Spinal cord (tissue), 10 donors: ENCODE data around the gene OSBP2. TPM values are rescaled to one million over a fixed set of nuclear protein-coding genes. Genes with fewer than 3 reads are reported as not detected.

Source experiments
- DNase-seq, 6 donors: peaks; one replicate each; pipeline versions ENCODE4 v3.0.0 to v3.0.0-alpha.2; 2013 to 2015; ENCODE audit warnings: low spot score in 6 of 6, low read depth in 4 of 6
- H3K27ac ChIP-seq: one replicate; pipeline ENCODE4 v1.5.1; 2013; ENCODE audit warnings: low read depth, low read length, control low read depth
- H3K27me3 ChIP-seq: one replicate; pipeline ENCODE4 v1.6.1; 2013; ENCODE audit warnings: low read length; ENCODE audit not compliant: control insufficient read depth, insufficient read depth
- H3K36me3 ChIP-seq: one replicate; pipeline ENCODE4 v1.6.1; 2013; ENCODE audit warnings: low read length; ENCODE audit not compliant: control insufficient read depth, insufficient read depth
- H3K4me1 ChIP-seq: one replicate; pipeline ENCODE4 v1.6.1; 2013; ENCODE audit warnings: low read length; ENCODE audit not compliant: control insufficient read depth, insufficient read depth
- H3K4me3 ChIP-seq: one replicate; pipeline ENCODE4 v1.5.1; 2013; ENCODE audit warnings: low read depth, low read length, control low read depth
- H3K9me3 ChIP-seq: one replicate; pipeline ENCODE4 v1.6.1; 2013; ENCODE audit warnings: low read length; ENCODE audit not compliant: control insufficient read depth, insufficient read depth
- WGBS: methylation state at CpG from one replicate; pipeline ENCODE4 v1.1.5; 2013; ENCODE audit warnings: missing lambda C conversion rate; ENCODE audit not compliant: insufficient coverage; 5-methylcytosine and 5-hydroxymethylcytosine counted together
- polyA plus RNA-seq, 2 donors: library from polyadenylated mRNA; unstranded; fragments of 120-200 nt; gene quantifications; one replicate each; pipeline ENCODE4 v1.2.1, GENCODE V29; 2013; ENCODE audit not compliant: insufficient read length in 2 of 2
- total RNA-seq, 2 donors: library from RNA; depleted of rRNA in 1 of 2; stranded (reverse); fragments of 120-200 nt in 1 of 2; fragments of >200 nt in 1 of 2; gene quantifications; one replicate each; pipeline versions ENCODE4 v1.2.3 to v1.2.4, GENCODE V29; 2013 to 2014
- donor health status: healthy.

The OSBP2 gene
- total and polyA plus RNA-seq, 4 donors = 20.7 to 25.0 (median 22.4) TPM

- Histone ChIP-seq H3K4me3 (no peak overlapping the region), H3K4me1 (peaks cover 20% of the 10 kb centered on the region), H3K27ac (no peak overlapping the region), H3K36me3 (no peaks in the 10 kb centered on the region), H3K9me3 (no peaks in the 10 kb centered on the region), H3K27me3 (peaks cover 20% of the 10 kb centered on the region)
- 85% methylated on average over 10 of the region's 11 CpGs for WGBS
- no peak for DNase-seq
Observed at GRCh38 chr22:30825711-30826505, 131.2 kb downstream of the OSBP2 start.

GRCh38 chr22:30826670-30827355, 132.1 kb downstream of the OSBP2 start:
- Histone ChIP-seq H3K36me3 (no peaks in the 10 kb centered on the region), H3K27me3 (peaks cover 18% of the 10 kb centered on the region), H3K4me1 (peaks cover 23% of the 10 kb centered on the region), H3K27ac (no peak overlapping the region), H3K4me3 (no peak overlapping the region), H3K9me3 (no peaks in the 10 kb centered on the region)
- DNase-seq = no peak
- 90% methylated on average over 2 of the region's 4 CpGs for WGBS

- H3K27ac ChIP-seq = no peak overlapping the region
- H3K4me1 ChIP-seq = peaks cover 15% of the 10 kb centered on the region
- no peaks in the 10 kb centered on the region for H3K36me3 ChIP-seq
- H3K9me3 ChIP-seq = no peaks in the 10 kb centered on the region
- peaks cover 12% of the 10 kb centered on the region for H3K27me3 ChIP-seq
- no peak for DNase-seq
- WGBS = 90% methylated on average over 6 of the region's 6 CpGs
- no peak overlapping the region for H3K4me3 ChIP-seq
Observed at GRCh38 chr22:30827646-30828045, 133.0 kb downstream of the OSBP2 start.

GRCh38 chr22:30828187-30829155, 133.8 kb downstream of the OSBP2 start:
- no peak for DNase-seq
- Histone ChIP-seq H3K27me3 (peaks cover 4% of the 10 kb centered on the region), H3K4me3 (no peak overlapping the region), H3K9me3 (no peaks in the 10 kb centered on the region), H3K36me3 (no peaks in the 10 kb centered on the region), H3K4me1 (peaks cover 11% of the 10 kb centered on the region), H3K27ac (no peak overlapping the region)
- WGBS = 86% methylated on average over 13 of the region's 14 CpGs

- DNase-seq = no peak
- Histone ChIP-seq H3K27me3 (no peaks in the 10 kb centered on the region), H3K4me3 (no peak overlapping the region), H3K9me3 (no peaks in the 10 kb centered on the region), H3K27ac (no peak overlapping the region), H3K4me1 (peaks cover 7% of the 10 kb centered on the region), H3K36me3 (no peaks in the 10 kb centered on the region)
- 82% methylated on average over 12 of the region's 12 CpGs for WGBS
Observed at GRCh38 chr22:30829901-30830550, 135.4 kb downstream of the OSBP2 start.

- peak in 2 of 6 donors; percentile 45 to 72 for DNase-seq
- no peak overlapping the region for H3K4me3 ChIP-seq
- no CpG with 5 or more reads among the region's 7 CpGs for WGBS
- peaks cover 7% of the 10 kb centered on the region for H3K4me1 ChIP-seq
- H3K27ac ChIP-seq = no peak overlapping the region
- H3K27me3 ChIP-seq = no peaks in the 10 kb centered on the region
- H3K36me3 ChIP-seq = no peaks in the 10 kb centered on the region
- no peaks in the 10 kb centered on the region for H3K9me3 ChIP-seq
Observed at GRCh38 chr22:30830907-30831306, 136.2 kb downstream of the OSBP2 start.

GRCh38 chr22:30832407-30832987, 137.8 kb downstream of the OSBP2 start:
- Histone ChIP-seq H3K4me1 (peaks cover 7% of the 10 kb centered on the region), H3K9me3 (no peaks in the 10 kb centered on the region), H3K4me3 (no peak overlapping the region), H3K36me3 (no peaks in the 10 kb centered on the region), H3K27me3 (no peaks in the 10 kb centered on the region), H3K27ac (no peak overlapping the region)
- no peak for DNase-seq
- WGBS = 88% methylated on average over 6 of the region's 6 CpGs

GRCh38 chr22:30833322-30833721, 138.6 kb downstream of the OSBP2 start:
- H3K27ac ChIP-seq = no peak overlapping the region
- H3K9me3 ChIP-seq = peaks cover 4% of the 10 kb centered on the region
- no peaks in the 10 kb centered on the region for H3K27me3 ChIP-seq
- no peak for DNase-seq
- H3K36me3 ChIP-seq = no peaks in the 10 kb centered on the region
- no peak overlapping the region for H3K4me3 ChIP-seq
- no CpG with 5 or more reads among the region's 2 CpGs for WGBS
- peaks cover 7% of the 10 kb centered on the region for H3K4me1 ChIP-seq

- peak in 1 of 6 donors; percentile 11 for DNase-seq
- 56% methylated on average over 5 of the region's 6 CpGs for WGBS
Observed at GRCh38 chr22:30837531-30837930, 142.9 kb downstream of the OSBP2 start.

More at GRCh38 chr22:30837531-30837930, 142.9 kb downstream of the OSBP2 start:
- no peaks in the 10 kb centered on the region for H3K4me1 ChIP-seq
- no peak overlapping the region for H3K4me3 ChIP-seq
- H3K27ac ChIP-seq = no peak overlapping the region
- H3K27me3 ChIP-seq = no peaks in the 10 kb centered on the region
- no peaks in the 10 kb centered on the region for H3K36me3 ChIP-seq
- H3K9me3 ChIP-seq = peaks cover 6% of the 10 kb centered on the region
